Testis (tissue), 3 donors: ENCODE results near the gene GALR1. TPM values are rescaled to one million over a fixed set of nuclear protein-coding genes. Genes with fewer than 3 reads are reported as not detected.
"Not testable (repeated sequence)": the region's sequence is repeated elsewhere in the genome, so short reads cannot be mapped to it uniquely, and the experiment has no call there.

Experiments used
- DNase-seq: peaks from one replicate; pipeline ENCODE4 v3.0.0-alpha.2; 2019
- H3K27ac ChIP-seq, 2 donors: fragments of 200-600 bp; sonication (generic); one replicate each; pipeline ENCODE4 v1.5.1; 2019
- H3K27me3 ChIP-seq: fragments of 200-600 bp; sonication (generic); one replicate; pipeline ENCODE4 v1.5.1; 2019
- H3K36me3 ChIP-seq: fragments of 200-600 bp; sonication (generic); one replicate; pipeline ENCODE4 v1.5.1; 2017; ENCODE audit warnings: low read depth; ENCODE audit errors: missing control alignments
- H3K4me1 ChIP-seq: fragments of 200-600 bp; sonication (generic); one replicate; pipeline ENCODE4 v1.5.1; 2019
- H3K4me3 ChIP-seq, 2 donors: fragments of 200-600 bp; sonication (generic); one replicate each; pipeline ENCODE4 v1.5.1; 2017 to 2019
- H3K9me3 ChIP-seq: fragments of 200-600 bp; sonication (generic); one replicate; pipeline ENCODE4 v1.5.1; 2017
- CTCF ChIP-seq, 3 experiments: fragments of 450-650 bp in 2 of 3; fragments of 200-600 bp in 1 of 3; sonication (generic) in 1 of 3; IDR thresholded peaks; one replicate each; pipeline ENCODE4 v1.5.1; 2016 to 2019; ENCODE audit warnings: antibody characterized with exemption in 3 of 3, mild to moderate bottlenecking in 2 of 3, moderate library complexity in 1 of 3
- POLR2A ChIP-seq: fragments of 450-650 bp; IDR thresholded peaks from one replicate; pipeline ENCODE4 v1.6.1; 2017; ENCODE audit warnings: antibody characterized with exemption, mild to moderate bottlenecking, moderate library complexity
- WGBS, 2 donors: methylation state at CpG; one replicate each; pipeline ENCODE4 v1.1.5; 2018; 5-methylcytosine and 5-hydroxymethylcytosine counted together
- intact Hi-C: fragments of 100-400 bp; cut with DNase I; formaldehyde crosslinking; loops from one replicate; pipeline ENCODE4 v1.15.1; 2023; ENCODE audit warnings: low total_unique reads
- polyA plus RNA-seq: library from polyadenylated mRNA; stranded (reverse); fragments of 350-450 nt; fragmentation: Illumina TruSeq; extraction: RNeasy Lipid Tissue Mini Kit (QIAGEN cat#74804); gene quantifications from one replicate; pipeline ENCODE4 v1.2.3, GENCODE V29; 2014; ENCODE audit warnings: low read depth, low replicate concordance; ENCODE audit not compliant: insufficient read depth
- total RNA-seq, 2 donors: library from RNA; depleted of rRNA; stranded (reverse); fragments of >200 nt; gene quantifications; one replicate each; pipeline ENCODE4 v1.2.3, GENCODE V29; 2016

Gene GALR1
- total and polyA plus RNA-seq, 3 donors from 2014 or later = 0.11 to 0.43 (median 0.16) TPM

GRCh38 chr18:77223221-77223639, 26.4 kb upstream of the GALR1 start:
- no peaks in the 10 kb centered on the region for H3K4me1 ChIP-seq
- H3K36me3 ChIP-seq = no peaks in the 10 kb centered on the region
- no peaks in the 10 kb centered on the region for H3K9me3 ChIP-seq
- intact Hi-C loops = no loop called here
- H3K27me3 ChIP-seq = no peaks in the 10 kb centered on the region
- TF ChIP-seq POLR2A (no peak), CTCF (IDR thresholded peaks at IDR 0.05) (no peak)
- no peak overlapping the region for H3K4me3 ChIP-seq
- DNase-seq = no peak
- 75 to 81% methylated on average over 5 of the region's 5 CpGs for WGBS, 2 donors
- H3K27ac ChIP-seq = no peak overlapping the region

GRCh38 chr18:77223653-77224052, 26.0 kb upstream of the GALR1 start:
- Histone ChIP-seq H3K9me3 (no peaks in the 10 kb centered on the region), H3K27ac (no peak overlapping the region), H3K36me3 (no peaks in the 10 kb centered on the region), H3K4me3 (no peak overlapping the region), H3K27me3 (no peaks in the 10 kb centered on the region), H3K4me1 (no peaks in the 10 kb centered on the region)
- no peak for TF ChIP-seq CTCF (IDR thresholded peaks at IDR 0.05)
- TF ChIP-seq POLR2A = no peak
- intact Hi-C loops = no loop called here
- WGBS, 2 donors = 80 to 89% methylated on average over 2 of the region's 2 CpGs
- DNase-seq = no peak

- H3K4me3 ChIP-seq = no peak overlapping the region
- 82 to 100% methylated on average over 1 of the region's 1 CpG for WGBS, 2 donors
- H3K9me3 ChIP-seq = no peaks in the 10 kb centered on the region
- H3K27me3 ChIP-seq = no peaks in the 10 kb centered on the region
- no peaks in the 10 kb centered on the region for H3K4me1 ChIP-seq
- TF ChIP-seq CTCF (IDR thresholded peaks at IDR 0.05) (no peak), POLR2A (no peak)
- no peak for DNase-seq
- H3K36me3 ChIP-seq = no peaks in the 10 kb centered on the region
- H3K27ac ChIP-seq = no peak overlapping the region
- intact Hi-C loops = no loop called here
Measured at GRCh38 chr18:77230645-77231044, 19.0 kb upstream of the GALR1 start.

DNA sequence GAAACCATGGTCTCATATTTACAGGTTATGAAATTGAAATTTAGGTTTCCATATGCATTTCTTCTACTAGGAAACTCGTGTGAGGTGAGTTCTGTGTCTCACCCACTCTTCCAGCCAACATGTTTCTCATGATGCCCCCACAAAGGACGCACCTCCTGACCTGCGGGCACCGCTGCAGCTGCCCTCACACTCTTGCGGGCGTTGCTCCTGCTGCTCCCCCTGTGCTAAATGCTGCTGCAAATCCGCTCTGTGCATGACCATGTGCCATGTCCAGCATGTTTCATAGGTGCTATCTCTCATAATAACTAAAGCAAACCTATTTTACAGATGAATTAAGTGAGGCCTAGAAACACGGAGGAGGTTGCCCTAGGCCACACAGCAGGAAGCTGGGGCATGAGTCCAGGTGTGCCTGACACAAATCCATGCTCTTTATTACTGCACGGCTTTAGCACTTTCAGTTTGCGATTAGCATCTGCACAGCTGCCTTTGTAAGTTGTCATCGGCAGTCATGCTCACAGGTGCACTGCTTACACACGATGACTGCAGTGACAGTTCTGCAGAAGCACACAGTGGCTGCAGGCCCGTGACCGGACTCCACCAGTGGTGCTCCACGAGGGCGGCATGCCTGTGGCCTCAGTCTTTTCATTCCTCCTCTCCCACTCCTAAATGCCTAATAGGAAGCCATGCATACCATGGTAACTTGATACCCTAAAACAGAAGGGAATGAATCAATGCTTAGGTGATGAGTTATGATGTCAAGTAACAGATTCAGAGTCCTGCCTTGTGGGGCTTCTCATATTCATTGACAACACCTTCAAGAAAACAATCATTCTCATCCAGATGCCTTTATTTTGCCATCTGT, 14.9 kb upstream of the GALR1 start:
- 86% methylated on average over 15 to 16 of the region's 16 CpGs for WGBS, 2 donors
- TF ChIP-seq POLR2A (no peak), CTCF (IDR thresholded peaks at IDR 0.05) (no peak)
- H3K27ac ChIP-seq = no peak overlapping the region
- H3K9me3 ChIP-seq = no peaks in the 10 kb centered on the region
- no peaks in the 10 kb centered on the region for H3K4me1 ChIP-seq
- no peaks in the 10 kb centered on the region for H3K27me3 ChIP-seq
- no peaks in the 10 kb centered on the region for H3K36me3 ChIP-seq
- no peak overlapping the region for H3K4me3 ChIP-seq
- no peak for DNase-seq
- intact Hi-C loops = no loop called here

- intact Hi-C loops, H3K27ac ChIP-seq, H3K36me3 ChIP-seq, H3K4me3 ChIP-seq, DNase-seq, H3K4me1 ChIP-seq, H3K9me3 ChIP-seq, H3K27me3 ChIP-seq: not testable (repeated sequence)
- 95 to 97% methylated on average over 5 of the region's 5 CpGs for WGBS, 2 donors
Measured at GRCh38 chr18:77239285-77239684, 10.4 kb upstream of the GALR1 start.
